GM19043 (cell line): ENCODE measurements around the gene CACNA2D1.
"Not testable (repeated sequence)": the region's sequence is repeated elsewhere in the genome, so short reads cannot be mapped to it uniquely, and the experiment has no call there.

Source experiments
- ATAC-seq: cut with Tn5 transposase; IDR thresholded peaks from one replicate; pipeline ENCODE4 v1.9.1; 2021; ENCODE audit warnings: low read depth; ENCODE audit not compliant: unreplicated experiment

The CACNA2D1 gene

GRCh38 chr7:82018226-82018625 is 425.4 kb downstream of the CACNA2D1 start:
- no peak for ATAC-seq

GRCh38 chr7:82017334-82017943 is 426.1 kb downstream of the CACNA2D1 start:
- no peak for ATAC-seq

GRCh38 chr7:82015751-82016150 is 427.8 kb downstream of the CACNA2D1 start:
- no peak for ATAC-seq

GRCh38 chr7:82014574-82014973 is 429.0 kb downstream of the CACNA2D1 start:
- ATAC-seq: not testable (repeated sequence)

- no peak for ATAC-seq
These were observed 431.1 kb downstream of the CACNA2D1 start for GRCh38 chr7:82012453-82012852.

GRCh38 chr7:82010416-82010815 is 433.2 kb downstream of the CACNA2D1 start:
- ATAC-seq: no peak

GRCh38 chr7:82007315-82007714 is 436.3 kb downstream of the CACNA2D1 start:
- no peak for ATAC-seq

GRCh38 chr7:82005056-82005455 is 438.5 kb downstream of the CACNA2D1 start:
- no peak for ATAC-seq

- no peak for ATAC-seq
These were observed 450.4 kb downstream of the CACNA2D1 start for GRCh38 chr7:81993186-81993585.

- ATAC-seq: no peak
These were observed 453.2 kb downstream of the CACNA2D1 start for GRCh38 chr7:81990395-81990794.

GRCh38 chr7:81986723-81987470 is 456.7 kb downstream of the CACNA2D1 start:
- no peak for ATAC-seq

- ATAC-seq: no peak
These were observed 460.2 kb downstream of the CACNA2D1 start for GRCh38 chr7:81983406-81983805.

GRCh38 chr7:81973117-81973516 is 470.5 kb downstream of the CACNA2D1 start:
- ATAC-seq: no peak

GRCh38 chr7:81960026-81960425 is 483.6 kb downstream of the CACNA2D1 start:
- no peak for ATAC-seq

- no peak for ATAC-seq
These were observed 486.1 kb downstream of the CACNA2D1 start for GRCh38 chr7:81957517-81957916.

GRCh38 chr7:81956520-81956919 is 487.1 kb downstream of the CACNA2D1 start:
- peak; percentile 69 for ATAC-seq

GRCh38 chr7:81949306-81949705 is 494.3 kb downstream of the CACNA2D1 start:
- no peak for ATAC-seq

GRCh38 chr7:81944058-81944457 is 499.5 kb downstream of the CACNA2D1 start:
- ATAC-seq: no peak

GRCh38 chr7:81937091-81937490 is 506.5 kb downstream of the CACNA2D1 start:
- ATAC-seq: no peak

GRCh38 chr7:81934596-81935301 is 508.8 kb downstream of the CACNA2D1 start:
- ATAC-seq: no peak

- no peak for ATAC-seq
These were observed 510.6 kb downstream of the CACNA2D1 start for GRCh38 chr7:81932936-81933335.

GRCh38 chr7:81929386-81929785 is 514.2 kb downstream of the CACNA2D1 start:
- no peak for ATAC-seq
